Kidney epithelial cell (primary cell): ENCODE results near the gene CHRM5. TPM values are rescaled to one million over a fixed set of nuclear protein-coding genes. Genes with fewer than 3 reads are reported as not detected.

Experiments used
- DNase-seq: peaks from one replicate; pipeline ENCODE4 v3.0.0-alpha.2; 2010; ENCODE audit warnings: low read depth
- H3K27me3 ChIP-seq: 2 replicates; pipeline ENCODE4 v1.6.0; 2011; ENCODE audit warnings: low read length; ENCODE audit not compliant: control insufficient read depth, insufficient read depth
- H3K36me3 ChIP-seq: 2 replicates; pipeline ENCODE4 v1.5.1; 2011; ENCODE audit warnings: low read length; ENCODE audit not compliant: control insufficient read depth, insufficient read depth
- H3K4me3 ChIP-seq: 2 replicates; pipeline ENCODE4 v1.5.1; 2011; ENCODE audit warnings: low read depth, mild to moderate bottlenecking, control low read depth, low read length
- CTCF ChIP-seq: IDR thresholded peaks from 2 replicates; pipeline ENCODE4 v1.5.1; 2011; ENCODE audit warnings: mild to moderate bottlenecking, moderate library complexity, low read length, control low read depth, inconsistent platforms; ENCODE audit not compliant: insufficient read depth, poor library complexity, severe bottlenecking
- total RNA-seq: library from RNA; depleted of rRNA; stranded (reverse); fragments of >200 nt; gene quantifications from 2 replicates; pipeline ENCODE4 v1.2.3, GENCODE V29; 2015

Gene CHRM5
- total RNA-seq, 1 donor from 2014 or later, result not detected

DNA sequence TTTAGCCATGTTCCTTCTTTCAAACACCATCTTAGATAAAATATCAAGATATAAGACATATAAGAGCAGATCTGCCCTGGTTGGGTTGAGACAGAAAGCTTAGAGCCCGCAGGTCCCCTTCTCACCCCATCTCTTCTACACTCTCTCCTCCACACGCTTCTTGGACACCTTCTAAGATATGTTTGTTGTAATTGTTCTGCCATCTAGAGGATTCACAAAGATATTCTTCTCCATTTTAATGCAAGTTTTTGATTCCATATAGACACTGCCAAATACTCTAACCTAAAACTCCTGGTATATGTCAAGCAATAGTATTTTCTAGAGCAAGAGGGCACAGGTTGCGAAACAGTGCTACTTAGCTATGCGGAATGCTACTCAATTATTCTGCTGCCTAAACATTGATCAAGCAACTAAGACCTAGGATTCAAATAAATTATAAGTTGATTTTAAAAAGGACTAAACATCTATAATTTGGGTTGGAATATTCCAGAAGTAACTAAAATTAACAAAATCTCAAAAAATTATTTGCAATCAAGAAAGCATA is 6.8 kb downstream of the CHRM5 start:
- DNase-seq, result no peak

GRCh38 chr15:33980159-33980558 is 11.9 kb downstream of the CHRM5 start:
- no peak overlapping the region for H3K4me3 ChIP-seq
- no peaks in the 10 kb centered on the region for H3K27me3 ChIP-seq
- no peak for DNase-seq
- H3K36me3 ChIP-seq, result no peaks in the 10 kb centered on the region
- TF ChIP-seq CTCF, result no peak

More for the DNA sequence above, 6.8 kb downstream of the CHRM5 start:
- no peaks in the 10 kb centered on the region for H3K27me3 ChIP-seq
- TF ChIP-seq CTCF, result no peak
- H3K4me3 ChIP-seq, result no peak overlapping the region
- H3K36me3 ChIP-seq, result no peaks in the 10 kb centered on the region

- TF ChIP-seq CTCF, result no peak
- no peak overlapping the region for H3K4me3 ChIP-seq
- no peaks in the 10 kb centered on the region for H3K27me3 ChIP-seq
- DNase-seq, result no peak
- H3K36me3 ChIP-seq, result no peaks in the 10 kb centered on the region
Observed at GRCh38 chr15:33982516-33982915, 14.2 kb downstream of the CHRM5 start.

DNA sequence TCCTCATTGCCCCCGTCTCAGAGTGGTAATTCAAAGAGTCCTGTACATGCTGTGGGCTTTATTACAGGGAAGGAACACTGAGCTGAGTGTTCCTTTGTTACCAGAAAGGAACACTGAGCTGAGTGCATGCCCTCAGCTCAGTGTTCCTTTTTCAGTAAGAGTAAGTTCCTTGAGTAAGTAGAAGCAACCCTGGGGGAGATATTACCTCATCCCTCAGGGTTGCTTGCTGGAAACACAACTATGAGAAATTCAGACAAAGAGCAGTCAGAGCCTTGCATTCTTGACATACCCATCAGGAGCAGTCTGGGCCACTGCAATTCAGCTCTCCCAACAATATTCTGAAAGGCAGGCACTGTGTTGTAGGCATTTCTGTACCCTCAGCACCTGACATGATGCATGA is 17.0 kb downstream of the CHRM5 start:
- no peaks in the 10 kb centered on the region for H3K36me3 ChIP-seq
- peak; percentile 76 for DNase-seq
- H3K27me3 ChIP-seq, result no peaks in the 10 kb centered on the region
- no peak overlapping the region for H3K4me3 ChIP-seq
- TF ChIP-seq CTCF, result no peak

DNA sequence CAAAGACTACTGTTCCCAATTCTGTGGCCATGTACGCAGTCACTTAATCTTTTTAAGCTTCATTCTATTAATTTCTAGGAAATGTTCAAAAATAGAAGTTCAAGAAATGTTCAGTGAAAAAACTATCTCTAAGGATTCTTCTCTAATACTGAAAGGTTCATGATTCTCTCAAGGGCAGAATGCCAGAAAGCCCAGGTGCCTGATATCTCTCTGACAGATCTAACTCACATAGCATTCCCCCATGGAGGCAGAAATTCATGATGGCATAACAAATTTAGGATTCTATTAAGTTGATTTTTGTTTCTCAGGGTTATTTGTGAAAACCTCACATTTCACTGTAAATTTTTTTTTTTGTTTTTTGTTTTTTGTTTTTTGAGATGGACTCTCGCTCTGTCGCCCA is 17.5 kb downstream of the CHRM5 start:
- Histone ChIP-seq H3K36me3 (no peaks in the 10 kb centered on the region), H3K27me3 (no peaks in the 10 kb centered on the region), H3K4me3 (no peak overlapping the region)
- no peak for TF ChIP-seq CTCF
- no peak for DNase-seq

DNA sequence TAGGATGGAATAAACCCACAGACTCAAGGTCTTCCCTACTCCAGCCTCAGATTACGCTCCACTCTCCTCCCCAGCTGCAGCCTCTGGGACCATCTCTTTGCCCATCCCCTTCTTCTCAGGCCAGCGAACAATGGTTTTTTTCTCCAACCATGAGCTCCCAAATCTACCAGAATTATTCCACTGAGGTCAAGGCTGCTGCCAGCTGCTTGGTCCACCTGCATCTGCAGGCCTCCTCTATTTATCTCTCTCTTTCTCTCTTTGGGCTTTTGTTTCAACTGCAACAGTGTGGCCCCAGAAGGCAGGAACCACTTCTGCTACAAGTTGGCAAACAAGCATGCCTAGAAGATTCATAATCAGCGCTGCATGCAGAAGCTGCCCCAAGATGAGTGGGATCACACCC is 19.1 kb downstream of the CHRM5 start:
- H3K4me3 ChIP-seq, result no peak overlapping the region
- no peak for TF ChIP-seq CTCF
- no peaks in the 10 kb centered on the region for H3K27me3 ChIP-seq
- no peak for DNase-seq
- H3K36me3 ChIP-seq, result no peaks in the 10 kb centered on the region
